GM12878 (cell line): ENCODE data around the gene SDCCAG8. TPM values are rescaled to one million over a fixed set of nuclear protein-coding genes. Genes with fewer than 3 reads are reported as not detected.

ENCODE experiments used
- ATAC-seq: fragments of 200-7000 bp; cut with Tn5 transposase; 3 replicates; pipeline ENCODE4 v1.9.1; 2020; ENCODE audit warnings: mild to moderate bottlenecking, moderate library complexity
- BruUV-seq: library from RNA; stranded (reverse); fragments of 400-500 nt; replicated peaks from 2 replicates; lab custom pipeline; 2021; lab: Mats Ljungman, UMichigan
- CTCF ChIA-PET: fragments of 300-600 bp; sonication (Branson Sonifier 250); formaldehyde crosslinking; extraction: SDS; loops from one replicate; lab custom pipeline; 2021; ENCODE audit warnings: inconsistent platforms; lab: Yijun Ruan, JAX
- POLR2A ChIA-PET: fragments of 350-600 bp; formaldehyde crosslinking; extraction: SDS; loops from one replicate; lab custom pipeline; 2021; ENCODE audit warnings: inconsistent platforms; lab: Charles Lee
- RAD21 ChIA-PET: fragments of 300-600 bp; sonication (Branson Sonifier 250); formaldehyde crosslinking; loops from one replicate; lab custom pipeline; 2023; ENCODE audit warnings: antibody characterized with exemption; ENCODE audit not compliant: unreplicated experiment; lab: Charles Lee
- SMC1A ChIA-PET: fragments of 300-600 bp; sonication (Branson Sonifier 250); formaldehyde crosslinking; loops from one replicate; lab custom pipeline; 2023; ENCODE audit not compliant: unreplicated experiment, uncharacterized antibody; lab: Charles Lee
- DNase-seq: peaks from one replicate; pipeline ENCODE4 v3.0.0-alpha.2; 2011; ENCODE audit warnings: low read depth, low spot score
- FAIRE-seq: peaks from 3 replicates; lab custom pipeline; 2011; peaks lifted over from hg19 to GRCh38; lab: Jason Lieb, UNC
- H2AFZ ChIP-seq: 2 replicates; pipeline ENCODE4 v1.6.0; 2011; ENCODE audit warnings: low read depth, low read length, control low read depth; ENCODE audit not compliant: control insufficient read depth
- H3K27ac ChIP-seq: 2 replicates; pipeline ENCODE4 v1.5.1; 2011; ENCODE audit warnings: control low read depth; ENCODE audit not compliant: control insufficient read depth, insufficient read depth
- H3K27me3 ChIP-seq, 2 experiments: replicated peaks in 1 of 2; 2 replicates each; pipeline versions ENCODE4 v1.6.0 to v1.6.1; 2011; ENCODE audit warnings: low read length in 1 of 2; ENCODE audit not compliant: control insufficient read depth in 2 of 2, insufficient read depth in 2 of 2
- H3K36me3 ChIP-seq, 2 experiments: 2 replicates each; pipeline ENCODE4 v1.5.1; 2011; ENCODE audit warnings: low read length in 1 of 2; ENCODE audit not compliant: control insufficient read depth in 2 of 2, insufficient read depth in 2 of 2
- H3K4me1 ChIP-seq: 2 replicates; pipeline ENCODE4 v1.6.1; 2011; ENCODE audit warnings: mild to moderate bottlenecking, low read length, moderate library complexity, mixed read lengths; ENCODE audit not compliant: control insufficient read depth, insufficient read depth
- H3K4me2 ChIP-seq: 2 replicates; pipeline ENCODE4 v1.6.0; 2011; ENCODE audit warnings: control low read depth; ENCODE audit not compliant: control insufficient read depth, insufficient read depth
- H3K4me3 ChIP-seq: fragments of 200-600 bp; sonication (generic); 2 replicates; pipeline ENCODE4 v1.5.1; 2016
- H3K79me2 ChIP-seq: 2 replicates; pipeline ENCODE4 v1.6.0; 2011; ENCODE audit warnings: low read length; ENCODE audit not compliant: control insufficient read depth, insufficient read depth
- H3K9ac ChIP-seq: 2 replicates; pipeline ENCODE4 v1.8.0; 2011; ENCODE audit warnings: low read length, control low read depth, mixed read lengths; ENCODE audit not compliant: control insufficient read depth, insufficient read depth
- H3K9me3 ChIP-seq: replicated peaks from 3 replicates; pipeline ENCODE4 v1.5.1; 2011; ENCODE audit warnings: mild to moderate bottlenecking, low read length; ENCODE audit not compliant: control insufficient read depth, insufficient read depth
- H4K20me1 ChIP-seq: 2 replicates; pipeline ENCODE4 v1.6.0; 2011; ENCODE audit not compliant: control insufficient read depth, insufficient read depth
- YBX1 ChIP-seq: fragments of 450-650 bp; IDR thresholded peaks from 2 replicates; pipeline ENCODE4 v1.6.1; 2016; ENCODE audit warnings: antibody characterized with exemption
- YY1 ChIP-seq: IDR thresholded peaks from 2 replicates; pipeline ENCODE4 v1.6.1; 2011; ENCODE audit warnings: low read depth, mild to moderate bottlenecking, low read length
- WGBS: methylation state at CpG from one replicate; pipeline ENCODE4 v1.1.6; 2016; ENCODE audit warnings: low lambda C conversion rate; ENCODE audit not compliant: insufficient replicate concordance, insufficient coverage; ENCODE audit errors: missing lambda C conversion rate; 5-methylcytosine and 5-hydroxymethylcytosine counted together
- in situ Hi-C: fragments of 300-500 bp; cut with MboI; formaldehyde crosslinking; loops from 9 replicates; pipeline ENCODE4 v1.14.3; 2018; ENCODE audit warnings: mixed read lengths
- intact Hi-C: fragments of 100-400 bp; cut with micrococcal nuclease; formaldehyde crosslinking; loops from one replicate; pipeline ENCODE4 v1.14.2; 2022; ENCODE audit not compliant: unreplicated experiment
- polyA plus RNA-seq, 11 experiments: library from polyadenylated mRNA; depleted of rRNA in 4 of 11; unstranded in 6 of 11; stranded (reverse) in 5 of 11; fragments of >200 nt; fragmentation: Nextera tagmentation in 4 of 11; fragmentation: Illumina TruSeq in 1 of 11; extraction: Ambion mirVana in 4 of 11; extraction: Trizol in 1 of 11; gene quantifications; 1 replicate in 1 of 11; 2 replicates in 10 of 11; pipeline versions ENCODE4 v1.2.1 to v1.2.3, GENCODE V29; 2011 to 2016; ENCODE audit warnings: inconsistent platforms in 2 of 11, missing spikeins in 2 of 11, low read depth in 1 of 11
- total RNA-seq, 4 experiments: library from RNA; depleted of rRNA in 3 of 4; stranded (reverse); fragments of >200 nt in 3 of 4; fragmentation: Illumina TruSeq in 1 of 4; extraction: Trizol in 1 of 4; gene quantifications; 2 replicates each; pipeline versions ENCODE4 v1.2.1 to v1.2.3, GENCODE V29; 2013 to 2021
- TF ChIP-seq, protein P1 (sequence below): fragments of 450-650 bp; IDR thresholded peaks from 2 replicates; pipeline ENCODE4 v1.6.1; 2018; ENCODE audit warnings: borderline replicate concordance, mild to moderate bottlenecking; ENCODE audit not compliant: partially characterized antibody

SDCCAG8 gene
- total and polyA plus RNA-seq, 10 of the 15 experiments (the other 5 are each of a cell fraction or from before 2014, with no cell fraction given), result 15.0 to 25.6 (median 20.6) TPM

- in situ Hi-C loops, result no loop called here
- Histone ChIP-seq H3K27ac (no peak overlapping the region), H3K4me2 (no peak overlapping the region), H3K79me2 (no peaks in the 10 kb centered on the region), H3K4me3 (no peak overlapping the region), H2AFZ (no peak overlapping the region), H4K20me1 (no peaks in the 10 kb centered on the region), H3K4me1 (no peaks in the 10 kb centered on the region), H3K36me3 (no peaks in the 10 kb centered on the region; a peak in 1 of 4 replicates), H3K9me3 (no peaks in the 10 kb centered on the region), H3K27me3 (no peaks in the 10 kb centered on the region), H3K9ac (no peak overlapping the region)
- no peak for TF ChIP-seq YY1
- ATAC-seq, result no peak
- intact Hi-C loops, result no loop called here
- ChIA-PET RAD21 (no interaction called here), POLR2A (no interaction called here), CTCF (no interaction called here), SMC1A (no interaction called here)
- DNase-seq, result no peak
- no TSS peak for BruUV-seq
- 93% methylated on average over 15 of the region's 15 CpGs for WGBS
- FAIRE-seq, result no peak
Observed at GRCh38 chr1:243494741-243495431, 239.0 kb downstream of the SDCCAG8 start.

- 98% methylated on average over 24 of the region's 24 CpGs for WGBS
- FAIRE-seq (no peak), ATAC-seq (no peak), DNase-seq (no peak)
- Histone ChIP-seq H3K36me3 (no peaks in the 10 kb centered on the region; a peak in 1 of 4 replicates), H3K79me2 (no peaks in the 10 kb centered on the region), H3K27ac (no peak overlapping the region), H3K27me3 (no peaks in the 10 kb centered on the region), H3K9ac (no peak overlapping the region), H3K4me1 (no peaks in the 10 kb centered on the region), H2AFZ (no peak overlapping the region), H3K4me2 (no peak overlapping the region), H3K9me3 (no peaks in the 10 kb centered on the region), H3K4me3 (no peak overlapping the region), H4K20me1 (no peaks in the 10 kb centered on the region)
- CTCF ChIA-PET, result no interaction called here
- SMC1A ChIA-PET, result no interaction called here
- POLR2A ChIA-PET, result no interaction called here
- intact Hi-C loops (no loop called here), in situ Hi-C loops (no loop called here)
- no TSS peak for BruUV-seq
- TF ChIP-seq YBX1, result no peak
- TF ChIP-seq, protein P1, sequence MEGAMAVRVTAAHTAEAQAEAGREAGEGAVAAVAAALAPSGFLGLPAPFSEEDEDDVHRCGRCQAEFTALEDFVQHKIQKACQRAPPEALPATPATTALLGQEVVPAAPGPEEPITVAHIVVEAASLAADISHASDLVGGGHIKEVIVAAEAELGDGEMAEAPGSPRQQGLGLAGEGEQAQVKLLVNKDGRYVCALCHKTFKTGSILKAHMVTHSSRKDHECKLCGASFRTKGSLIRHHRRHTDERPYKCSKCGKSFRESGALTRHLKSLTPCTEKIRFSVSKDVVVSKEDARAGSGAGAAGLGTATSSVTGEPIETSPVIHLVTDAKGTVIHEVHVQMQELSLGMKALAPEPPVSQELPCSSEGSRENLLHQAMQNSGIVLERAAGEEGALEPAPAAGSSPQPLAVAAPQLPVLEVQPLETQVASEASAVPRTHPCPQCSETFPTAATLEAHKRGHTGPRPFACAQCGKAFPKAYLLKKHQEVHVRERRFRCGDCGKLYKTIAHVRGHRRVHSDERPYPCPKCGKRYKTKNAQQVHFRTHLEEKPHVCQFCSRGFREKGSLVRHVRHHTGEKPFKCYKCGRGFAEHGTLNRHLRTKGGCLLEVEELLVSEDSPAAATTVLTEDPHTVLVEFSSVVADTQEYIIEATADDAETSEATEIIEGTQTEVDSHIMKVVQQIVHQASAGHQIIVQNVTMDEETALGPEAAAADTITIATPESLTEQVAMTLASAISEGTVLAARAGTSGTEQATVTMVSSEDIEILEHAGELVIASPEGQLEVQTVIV, result no peak
- RAD21 ChIA-PET, result no interaction called here
Observed at GRCh38 chr1:243495442-243496186, 239.8 kb downstream of the SDCCAG8 start.
